Suppressor macrophage treated with lipopolysaccharide for 4 hours (primary cell): ENCODE results near the gene CEP112.

ENCODE experiments used
- DNase-seq: peaks from one replicate; pipeline ENCODE4 v3.0.0-alpha.2; 2020

CEP112 gene

GRCh38 chr17:65629234-65629690, 562.7 kb downstream of the CEP112 start:
- DNase-seq = no peak

GRCh38 chr17:65628644-65629036, 563.3 kb downstream of the CEP112 start:
- no peak for DNase-seq

DNA sequence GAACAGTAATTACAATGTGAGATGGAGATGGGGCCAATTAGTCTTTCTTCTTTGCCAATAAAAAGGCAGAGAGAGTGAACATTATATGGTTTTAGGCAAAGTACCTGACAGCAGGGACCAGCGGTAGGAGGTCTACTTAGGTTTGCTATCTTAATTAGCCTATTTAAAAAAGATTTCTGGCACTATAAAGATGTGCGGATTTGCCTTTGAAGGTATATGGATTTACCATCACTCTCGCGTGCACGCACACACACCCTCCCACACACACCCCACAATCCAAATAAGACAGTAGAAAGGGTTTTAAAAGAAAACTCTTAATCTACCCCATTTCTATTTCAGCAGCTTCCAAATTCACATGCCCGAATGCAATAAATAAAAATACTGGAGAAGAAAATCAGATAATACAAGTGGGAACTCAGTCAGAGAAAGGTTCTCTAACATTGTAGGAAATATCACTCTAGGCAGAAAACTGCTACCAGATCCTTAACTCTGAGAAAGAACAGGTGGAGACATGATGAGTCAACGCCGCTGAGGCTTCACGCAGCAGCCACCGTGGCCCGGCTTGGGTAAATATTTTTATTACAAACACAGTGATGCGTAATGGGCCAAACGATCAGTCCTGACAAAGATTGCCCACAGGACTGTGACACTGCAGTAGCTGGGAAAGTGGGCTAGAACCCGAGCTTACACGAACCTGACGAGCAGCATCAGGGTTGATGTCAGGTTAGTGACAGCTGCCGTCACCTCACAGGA, 563.9 kb downstream of the CEP112 start:
- no peak for DNase-seq

DNA sequence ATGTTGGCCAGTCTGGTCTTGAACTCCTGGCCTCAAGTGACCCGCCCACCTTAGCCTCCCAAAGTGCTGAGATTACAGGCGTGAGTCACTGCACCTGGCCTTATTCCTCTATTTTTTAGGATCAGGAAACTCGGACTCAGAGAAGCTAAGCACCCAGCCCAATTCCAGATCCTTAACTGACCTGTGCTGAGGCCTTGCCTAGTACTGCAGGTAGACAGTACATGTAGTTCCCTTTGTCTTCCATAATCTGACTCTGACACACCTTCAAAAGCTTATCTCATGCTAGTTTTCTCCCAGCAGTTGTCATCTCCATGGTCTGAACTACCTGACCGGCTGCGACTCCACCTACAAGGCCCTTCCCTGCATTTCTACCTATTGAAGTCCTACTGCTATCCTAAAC, 564.8 kb downstream of the CEP112 start:
- no peak for DNase-seq

DNA sequence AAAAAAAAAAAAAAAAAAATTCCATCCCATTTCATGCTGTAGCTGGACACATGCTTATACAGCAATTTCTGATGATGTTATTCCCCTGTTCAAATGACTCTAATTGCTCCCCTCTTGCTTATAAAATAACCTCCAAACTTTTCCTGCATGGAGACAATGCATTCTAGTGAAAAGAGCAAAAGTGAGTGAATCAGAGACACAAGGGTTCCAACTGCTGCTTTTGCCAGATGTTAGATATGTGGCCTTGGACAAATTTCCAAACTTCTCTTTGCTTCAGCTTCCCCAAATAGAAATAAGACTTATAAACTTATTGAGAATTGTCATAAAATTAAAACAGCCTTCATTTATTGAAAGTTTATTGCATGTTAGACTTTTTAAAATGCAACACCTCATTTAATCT, 565.5 kb downstream of the CEP112 start:
- no peak for DNase-seq

- no peak for DNase-seq
These were observed 573.4 kb downstream of the CEP112 start for GRCh38 chr17:65618516-65618915.

GRCh38 chr17:65617496-65617895, 574.4 kb downstream of the CEP112 start:
- DNase-seq = no peak

DNA sequence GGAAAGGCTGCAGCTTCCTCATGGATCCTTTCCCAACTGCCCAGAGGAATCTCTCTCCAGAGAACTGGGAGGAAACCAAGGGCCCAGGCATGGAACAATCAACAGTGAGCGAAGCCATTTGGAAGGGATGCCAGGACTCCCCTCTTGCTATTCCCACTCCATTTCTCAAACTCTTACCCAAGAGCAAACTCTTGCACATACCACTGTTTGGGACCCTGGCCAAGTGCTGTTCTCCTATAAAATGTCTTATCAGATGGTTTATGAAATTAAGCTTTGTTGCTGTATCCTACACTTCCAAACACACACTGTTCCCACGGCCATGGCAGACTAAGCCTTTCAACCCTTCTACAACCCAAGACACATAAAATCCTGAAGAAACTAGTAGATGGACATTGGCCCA, 582.2 kb downstream of the CEP112 start:
- no peak for DNase-seq

DNA sequence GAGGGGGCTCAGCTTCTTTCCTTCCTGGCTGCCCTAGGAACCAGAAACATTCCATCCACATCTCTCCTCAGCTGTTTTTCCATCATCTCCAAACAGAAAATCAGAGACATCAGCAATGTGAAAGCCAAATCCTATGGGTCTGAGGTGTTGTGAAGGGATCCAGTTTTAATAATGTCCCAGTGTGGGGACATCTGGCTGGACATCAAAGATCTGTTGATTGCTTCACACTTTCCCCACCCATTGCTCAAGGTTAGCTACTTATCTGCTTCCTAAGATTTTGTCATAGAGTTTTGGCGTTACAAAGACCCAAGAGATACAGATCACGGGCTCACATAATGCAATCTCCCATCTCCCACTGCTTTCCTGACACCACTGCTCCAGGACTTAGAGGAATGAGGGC, 582.6 kb downstream of the CEP112 start:
- DNase-seq = no peak

- no peak for DNase-seq
These were observed 587.9 kb downstream of the CEP112 start for GRCh38 chr17:65604070-65604469.

- DNase-seq = no peak
These were observed 590.1 kb downstream of the CEP112 start for GRCh38 chr17:65601881-65602280.

DNA sequence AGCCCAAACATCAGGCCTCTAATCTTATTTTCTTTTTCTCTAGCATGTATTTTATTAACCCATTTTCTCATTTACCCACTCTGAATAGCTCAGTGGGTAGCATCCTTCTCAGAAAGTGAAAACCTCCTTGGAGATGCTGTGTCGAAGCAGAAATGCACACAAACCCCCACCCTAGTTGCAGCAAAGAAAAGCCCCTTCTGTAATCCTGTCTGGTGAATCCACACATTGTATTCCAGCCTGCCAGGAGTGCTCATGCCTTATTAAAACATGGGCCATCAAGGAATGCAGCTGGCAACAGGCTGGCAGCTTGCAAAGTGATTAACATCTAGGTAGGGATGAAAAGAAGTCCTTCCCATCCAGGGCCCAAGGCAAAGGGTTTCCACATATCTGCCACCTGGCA, 590.8 kb downstream of the CEP112 start:
- DNase-seq = no peak

DNA sequence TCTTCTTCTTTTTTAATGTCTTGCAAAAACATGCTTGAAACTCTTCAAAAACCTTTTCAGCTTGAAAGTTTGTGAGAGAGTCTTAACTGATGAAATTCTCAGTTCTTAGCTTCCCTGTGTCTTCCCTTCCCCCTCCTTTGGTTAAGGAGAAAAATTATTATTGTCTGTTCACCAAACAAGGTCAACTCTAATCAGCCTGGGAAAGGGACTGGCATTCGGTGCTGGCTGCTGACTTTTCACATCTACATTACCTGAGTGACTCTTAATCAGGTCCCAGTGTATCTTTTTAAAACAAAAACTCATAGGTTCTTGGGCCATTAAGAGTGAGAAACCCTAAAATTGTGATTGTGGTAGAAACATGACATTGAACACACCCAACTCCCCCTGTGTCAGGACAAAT, 591.4 kb downstream of the CEP112 start:
- no peak for DNase-seq

DNA sequence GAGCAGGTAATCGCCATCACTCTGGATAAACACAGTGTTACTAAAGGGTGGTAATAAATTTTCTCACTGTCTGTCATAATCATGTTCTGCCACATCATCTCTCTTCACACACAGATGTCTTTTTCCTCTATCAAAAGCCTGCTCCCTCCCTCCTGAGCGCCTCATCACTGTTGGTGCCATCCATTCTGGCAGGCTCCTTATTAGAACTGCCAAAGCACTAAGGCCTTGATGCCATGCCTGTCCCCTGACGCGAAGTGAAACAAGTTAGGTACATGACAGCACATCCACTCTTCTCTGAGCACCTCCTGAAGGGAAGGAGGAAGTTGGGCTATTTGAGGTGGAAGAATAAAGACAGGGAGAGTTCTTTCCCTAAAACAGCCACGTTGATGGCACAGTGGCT, 592.3 kb downstream of the CEP112 start:
- no peak for DNase-seq

GRCh38 chr17:65598746-65599145, 593.2 kb downstream of the CEP112 start:
- DNase-seq = no peak

DNA sequence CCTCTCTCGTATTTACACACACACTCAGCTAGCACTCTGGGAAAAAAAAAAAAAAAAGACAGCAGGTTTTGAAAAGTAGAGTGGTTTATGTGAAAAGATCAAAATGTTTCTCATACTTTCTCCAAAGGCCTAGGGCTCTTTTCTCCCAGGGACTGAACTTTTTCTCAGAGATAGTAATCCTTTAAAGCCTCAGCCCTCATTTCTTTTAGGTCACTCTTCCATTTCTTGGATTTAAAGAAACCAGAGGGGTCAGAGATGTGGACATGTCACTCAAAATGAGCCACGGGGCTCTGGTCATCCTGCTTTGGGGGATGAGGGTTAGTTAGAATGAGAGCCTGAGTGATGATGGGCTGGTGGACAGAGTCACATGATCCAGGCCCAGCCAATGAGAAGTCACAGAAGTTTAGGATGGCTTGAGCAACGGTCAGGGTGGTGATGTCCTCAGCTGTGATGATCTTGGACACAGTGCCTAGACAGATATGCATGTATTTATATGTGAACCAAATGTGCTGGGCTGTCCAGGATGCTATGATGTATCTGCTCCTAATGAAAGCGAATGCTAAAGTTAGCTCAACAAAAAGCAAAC, 596.8 kb downstream of the CEP112 start:
- no peak for DNase-seq

DNA sequence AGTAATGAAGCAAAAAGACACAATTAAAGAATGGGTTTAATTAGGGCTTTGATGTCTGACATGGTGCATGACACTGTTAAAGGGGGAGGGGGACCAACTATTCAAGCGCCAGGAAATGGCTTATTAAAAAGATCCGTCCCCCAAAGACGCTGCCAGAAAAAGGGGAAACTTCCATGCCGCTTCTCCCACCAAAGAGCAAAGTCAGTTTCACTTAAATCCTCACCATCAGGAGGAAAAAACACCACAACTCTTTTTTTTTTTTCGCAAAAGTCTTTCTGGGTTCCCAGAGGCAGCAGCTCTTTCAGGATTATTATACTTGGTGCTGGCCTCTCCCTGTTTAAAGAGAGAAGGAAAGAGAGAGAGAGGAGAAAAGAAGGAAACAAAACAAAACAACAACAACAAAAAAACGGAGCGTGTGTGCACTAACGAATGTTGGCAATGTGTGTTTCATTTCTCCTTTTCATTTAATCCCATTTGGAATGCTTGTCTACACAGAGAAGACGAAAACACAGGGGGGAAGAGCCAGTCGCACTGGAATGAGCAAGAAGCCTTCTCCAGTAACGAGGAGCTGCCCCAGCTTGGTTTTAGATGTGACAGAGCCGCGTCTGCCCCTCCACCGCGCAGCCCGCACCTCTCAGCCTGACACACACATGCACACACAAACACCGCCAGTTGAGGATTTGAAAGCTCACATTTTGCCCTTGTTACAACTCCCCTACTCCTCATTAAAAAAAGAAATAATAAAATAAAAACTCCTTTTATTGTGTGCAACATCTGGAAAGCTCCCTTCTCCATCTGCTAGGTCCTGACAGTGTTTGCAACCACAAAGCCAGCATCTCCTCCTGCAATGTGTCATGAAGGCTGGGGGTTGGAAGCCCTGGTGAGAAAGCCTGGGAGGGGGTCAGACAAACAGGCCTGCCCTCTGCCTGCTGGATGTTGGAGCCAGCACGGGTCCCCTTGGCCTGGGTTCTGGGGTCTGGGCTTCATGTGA, 597.8 kb downstream of the CEP112 start:
- no peak for DNase-seq

DNA sequence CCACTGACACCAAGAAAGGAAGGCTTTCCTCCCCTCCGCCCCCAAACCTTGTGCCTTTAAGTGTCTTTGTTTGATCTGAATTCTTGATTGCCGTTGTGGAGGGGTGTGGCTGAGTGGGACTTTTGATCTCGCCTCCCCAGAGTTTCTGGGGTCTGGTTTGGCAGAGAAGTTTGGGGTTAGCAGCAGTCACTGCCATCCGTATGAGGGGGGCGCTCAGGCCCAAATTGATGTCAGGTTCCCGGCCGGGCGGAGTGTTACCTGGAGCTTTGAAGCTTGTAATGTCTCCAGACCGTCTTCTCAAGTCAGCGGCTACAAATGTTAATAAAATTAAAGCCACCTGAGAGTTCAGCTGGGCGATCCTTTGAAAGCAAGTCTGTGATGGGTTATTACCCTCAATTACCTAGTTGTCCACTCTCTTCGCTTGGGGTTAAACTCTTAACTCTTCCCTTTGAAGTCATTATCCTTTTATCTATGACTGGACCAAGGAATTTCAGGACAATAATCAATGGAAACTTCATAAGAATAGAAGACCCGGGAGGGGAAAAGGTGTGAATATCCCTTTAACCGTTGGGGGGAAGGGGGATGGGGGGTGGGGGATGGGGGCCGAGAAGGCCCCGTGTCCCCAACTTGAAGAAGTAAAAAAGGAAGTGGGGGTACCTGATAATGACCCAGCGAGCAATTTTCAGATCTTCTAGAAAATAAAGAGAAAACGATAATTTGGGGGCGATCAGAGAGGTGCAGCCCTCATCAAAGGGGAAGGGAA, 598.7 kb downstream of the CEP112 start:
- DNase-seq = no peak

GRCh38 chr17:65592125-65592965, 599.6 kb downstream of the CEP112 start:
- no peak for DNase-seq

DNA sequence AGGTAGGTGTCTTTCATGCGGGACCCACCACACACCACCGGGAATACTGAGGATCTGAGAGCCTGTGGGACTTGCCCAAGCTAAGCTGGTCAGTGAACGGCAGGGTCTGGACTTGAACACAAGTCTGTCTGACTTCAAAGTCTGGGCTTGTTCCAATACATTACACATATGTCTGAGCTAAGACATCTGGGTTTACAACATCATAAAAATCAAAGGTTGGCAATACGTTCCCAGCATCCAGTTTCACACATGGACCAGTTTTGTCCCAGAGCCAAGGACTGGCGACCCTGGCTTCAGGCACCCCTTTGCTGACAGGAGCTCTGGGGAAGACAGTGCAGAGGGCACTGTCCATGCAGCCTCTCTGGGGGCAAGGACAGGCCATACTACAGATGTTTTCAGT, 602.6 kb downstream of the CEP112 start:
- DNase-seq = no peak

DNA sequence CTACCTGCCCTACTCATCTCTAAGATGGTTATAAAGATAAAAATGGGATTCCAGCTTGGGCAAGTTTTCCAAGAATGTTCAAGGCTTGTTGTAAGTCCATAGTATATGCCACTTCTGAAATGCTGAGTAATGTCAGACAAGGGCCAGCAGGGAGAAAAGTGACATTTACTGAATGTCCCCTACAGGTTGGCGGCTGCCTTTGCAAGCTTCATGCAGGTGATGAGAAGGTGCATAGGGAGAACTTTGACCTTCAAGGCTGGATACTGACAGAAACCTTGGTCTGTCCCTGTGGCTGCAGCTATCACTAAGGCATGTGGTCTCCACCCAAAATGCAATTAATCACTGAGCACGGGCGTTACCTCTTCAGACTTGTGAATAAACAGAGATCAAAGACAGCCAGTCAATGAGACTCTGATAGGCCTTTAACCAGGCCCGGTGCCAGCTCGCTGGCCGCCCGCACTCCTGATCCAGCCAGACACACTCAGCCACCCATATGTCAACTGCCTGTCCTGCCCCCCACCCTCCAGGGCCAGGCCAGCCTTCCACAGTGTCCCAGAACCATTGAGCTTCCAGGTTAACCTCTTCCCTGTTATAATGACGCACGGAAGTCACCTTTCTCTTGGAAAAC, 603.6 kb downstream of the CEP112 start:
- DNase-seq = no peak
